Hepatic stellate cell (primary cell): ENCODE data around the gene TEDC1.

ENCODE experiments used
- DNase-seq: peaks from one replicate; pipeline ENCODE4 v3.0.0; 2011; ENCODE audit warnings: low spot score

TEDC1 gene

DNA sequence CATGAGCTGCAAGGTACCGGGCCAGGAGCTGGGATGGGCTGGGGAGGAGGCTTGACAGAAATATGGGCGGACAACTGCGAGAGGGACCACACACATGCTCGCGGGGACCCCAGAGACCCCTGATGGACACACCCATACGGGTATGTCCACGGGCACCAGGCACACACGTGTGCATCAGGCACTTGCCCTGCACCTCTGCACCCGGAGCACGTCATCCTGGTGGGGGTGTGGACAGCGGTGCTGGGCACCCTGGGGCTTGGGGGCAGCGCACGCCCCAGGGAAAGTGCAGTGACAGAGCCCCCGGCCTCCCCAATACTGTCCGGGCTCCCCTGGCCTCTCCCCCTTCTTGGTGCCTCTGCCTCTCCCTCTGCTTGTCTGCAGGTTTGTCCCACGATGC lies 6.1 kb upstream of the TEDC1 start:
- no peak for DNase-seq

DNA sequence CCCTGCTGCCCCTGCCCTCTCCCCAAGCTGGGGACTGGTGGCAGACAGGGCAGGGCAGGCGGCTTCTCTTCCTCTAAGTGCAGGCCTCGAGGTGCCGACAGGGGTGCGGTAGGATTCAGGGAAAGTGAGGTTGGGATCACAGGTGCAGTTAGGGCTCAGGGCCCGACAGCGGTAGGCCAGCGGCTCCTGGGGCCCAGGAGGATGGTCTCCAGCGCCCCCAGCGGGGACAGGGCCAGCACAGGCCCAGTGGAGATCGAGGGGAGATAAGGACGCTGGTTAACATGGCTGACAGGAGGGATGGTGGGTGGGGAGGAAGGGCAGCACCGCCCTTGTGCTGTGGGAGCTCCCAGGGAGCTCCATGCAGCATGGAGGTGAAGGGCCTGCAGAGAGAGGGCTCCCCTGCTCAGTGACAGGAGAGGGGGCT lies 5.3 kb upstream of the TEDC1 start:
- peak; percentile 65 for DNase-seq

DNA sequence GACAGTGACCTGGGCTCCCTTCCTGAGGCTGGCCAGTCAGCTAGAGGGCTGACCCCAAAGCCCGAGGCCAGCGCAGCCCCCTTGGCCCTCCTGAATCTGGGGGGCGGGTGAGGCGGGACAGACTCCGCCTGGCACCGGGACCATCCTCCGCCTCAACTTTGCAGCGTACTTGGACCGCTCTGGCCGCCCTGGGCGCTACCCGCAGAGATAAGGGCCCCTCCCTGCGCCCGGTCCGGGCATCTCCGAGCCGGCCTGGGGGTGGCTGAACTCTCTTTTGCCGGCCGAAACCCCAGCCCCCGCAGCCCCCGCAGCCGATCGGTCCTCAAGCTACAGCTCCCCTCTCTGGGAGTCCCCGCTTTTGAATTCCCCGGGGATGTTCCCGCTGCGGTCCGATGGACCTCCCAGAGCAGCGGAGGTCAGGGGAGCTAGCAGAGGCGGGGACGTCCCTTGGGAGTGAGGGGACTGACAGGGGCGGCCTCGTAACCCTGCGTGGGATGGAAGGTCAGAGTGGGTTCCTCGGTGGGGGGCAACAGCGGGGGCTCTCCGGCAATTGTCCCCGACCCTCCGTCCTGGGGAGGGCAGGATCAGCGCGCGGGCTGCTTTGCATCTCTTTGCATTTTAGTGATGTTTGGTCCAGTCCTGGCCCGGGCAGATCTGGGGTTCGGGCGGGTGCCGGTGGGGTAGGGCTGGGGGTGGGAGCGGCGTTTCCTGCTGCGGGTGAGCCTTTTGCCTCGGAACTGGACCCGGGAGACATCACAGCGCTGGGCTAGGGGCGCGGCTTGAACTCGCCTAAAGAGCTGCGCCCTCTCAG lies 4.7 kb upstream of the TEDC1 start, which contains the start of gene CRIP1:
CRIP1 (plus strand) TSS at position 724 of the 811 bp plus-strand sequence. CDS start 374 bp downstream, outside the sequence.
- no peak for DNase-seq

DNA sequence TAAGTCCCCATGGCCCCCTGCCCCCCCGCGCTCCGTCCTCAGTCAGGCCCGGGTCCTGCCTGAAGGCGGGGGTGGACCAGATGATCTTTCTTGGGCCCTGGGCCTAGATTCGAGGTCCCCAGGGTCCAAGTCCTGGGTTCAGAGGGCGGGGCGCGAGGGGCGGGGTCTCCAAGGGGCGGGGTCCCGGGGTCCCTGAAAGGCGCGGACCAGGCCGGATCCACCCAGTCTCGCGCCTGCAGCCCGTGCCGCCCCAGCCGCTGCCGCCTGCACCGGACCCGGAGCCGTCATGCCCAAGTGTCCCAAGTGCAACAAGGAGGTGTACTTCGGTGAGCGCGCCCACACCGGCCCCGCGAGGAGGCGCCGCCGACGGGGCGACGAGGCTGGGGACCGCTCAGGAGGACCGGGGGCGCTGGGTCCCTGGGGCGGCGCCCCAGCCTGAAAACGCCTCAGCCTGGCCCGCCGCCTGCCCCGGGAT lies 4.0 kb upstream of the TEDC1 start:
- no peak for DNase-seq

DNA sequence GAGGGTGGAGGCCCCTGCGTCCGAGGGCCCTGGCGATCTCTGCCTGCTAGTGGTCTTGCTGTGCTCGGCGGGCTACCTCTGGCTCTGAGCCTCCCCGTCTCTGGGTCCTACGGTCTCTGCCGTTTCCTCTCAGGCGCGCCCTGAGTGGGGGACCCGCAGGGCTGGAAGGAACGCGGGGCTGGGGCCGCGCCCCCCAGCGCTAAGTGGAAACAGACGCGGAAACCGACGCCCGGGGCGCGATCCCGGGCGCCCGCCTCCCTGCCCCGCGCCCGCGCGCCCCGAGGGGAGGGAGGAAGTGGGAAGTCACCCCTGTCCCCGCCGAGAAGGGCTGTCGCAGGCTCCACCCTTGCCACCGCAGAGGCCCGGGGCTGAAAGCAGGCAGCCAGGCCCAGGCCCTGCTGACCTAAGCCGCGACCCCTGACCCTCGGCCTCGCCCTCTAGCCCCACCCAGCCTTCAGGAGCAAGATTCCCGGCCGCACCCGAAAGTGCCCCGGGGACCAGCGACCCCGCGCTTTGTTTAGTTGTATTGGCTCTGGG lies 3.5 kb upstream of the TEDC1 start:
- DNase-seq = no peak

DNA sequence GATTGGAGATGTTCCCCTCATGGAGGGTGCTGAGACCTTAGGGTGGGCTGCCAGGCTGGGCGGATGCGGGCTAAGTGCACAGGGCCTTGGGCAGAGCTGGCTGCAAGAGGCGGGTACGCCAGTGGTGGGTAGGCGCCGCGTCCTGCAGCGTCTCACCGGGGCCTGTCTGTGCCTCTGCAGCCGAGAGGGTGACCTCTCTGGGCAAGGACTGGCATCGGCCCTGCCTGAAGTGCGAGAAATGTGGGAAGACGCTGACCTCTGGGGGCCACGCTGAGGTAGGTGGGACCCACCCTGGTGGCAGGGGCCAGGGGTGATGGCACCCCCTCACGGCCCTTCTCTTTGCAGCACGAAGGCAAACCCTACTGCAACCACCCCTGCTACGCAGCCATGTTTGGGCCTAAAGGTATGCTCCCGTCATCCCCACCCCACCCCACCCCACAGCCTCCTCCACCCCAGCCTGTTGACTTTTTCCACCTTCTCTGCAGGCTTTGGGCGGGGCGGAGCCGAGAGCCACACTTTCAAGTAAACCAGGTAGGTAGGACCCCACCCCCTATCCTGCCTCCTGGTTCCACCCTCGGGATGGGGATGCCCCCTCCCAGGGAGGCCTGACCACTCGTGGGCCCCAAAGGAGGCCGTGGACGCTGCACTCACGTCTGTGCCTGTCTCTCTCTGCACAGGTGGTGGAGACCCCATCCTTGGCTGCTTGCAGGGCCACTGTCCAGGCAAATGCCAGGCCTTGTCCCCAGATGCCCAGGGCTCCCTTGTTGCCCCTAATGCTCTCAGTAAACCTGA lies 2.9 kb upstream of the TEDC1 start:
- DNase-seq = no peak

DNA sequence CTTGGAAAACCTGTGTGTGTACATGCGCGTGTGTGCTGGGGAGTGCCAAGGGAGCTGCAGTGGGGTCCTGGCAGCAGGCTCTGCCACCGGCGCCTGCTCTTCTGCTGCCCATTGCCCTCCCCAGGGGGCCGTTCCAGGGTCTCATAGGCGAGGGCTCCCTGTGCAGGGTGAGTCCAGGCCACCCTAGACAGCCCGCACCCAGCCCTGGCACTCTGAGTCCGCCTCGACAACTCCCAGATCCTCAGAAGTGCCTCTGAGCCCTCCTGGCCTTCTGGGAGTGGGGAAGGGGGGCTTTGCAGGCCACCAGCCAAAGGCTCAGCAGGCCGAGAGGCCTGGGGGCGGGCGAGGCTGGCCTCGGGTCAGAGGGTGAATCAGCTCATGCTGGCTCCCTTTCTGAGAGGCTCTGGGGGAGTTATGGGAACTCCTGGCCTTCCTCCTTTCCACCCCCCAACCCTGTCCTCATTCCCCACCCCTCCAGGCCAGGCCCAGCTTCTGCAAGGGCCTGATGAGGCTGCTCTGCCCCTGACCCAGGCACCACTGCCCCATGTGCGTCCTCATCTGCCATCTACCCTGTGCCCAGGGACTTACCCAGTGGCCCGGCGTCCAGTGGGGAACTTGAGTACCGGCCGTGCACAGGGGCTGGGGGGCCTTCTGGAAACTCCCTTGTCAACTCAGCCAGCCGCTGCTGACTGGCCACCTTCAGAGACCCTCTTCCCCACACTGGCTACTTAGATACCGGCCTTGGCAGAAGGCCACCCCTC lies 2.1 kb upstream of the TEDC1 start:
- no peak for DNase-seq

DNA sequence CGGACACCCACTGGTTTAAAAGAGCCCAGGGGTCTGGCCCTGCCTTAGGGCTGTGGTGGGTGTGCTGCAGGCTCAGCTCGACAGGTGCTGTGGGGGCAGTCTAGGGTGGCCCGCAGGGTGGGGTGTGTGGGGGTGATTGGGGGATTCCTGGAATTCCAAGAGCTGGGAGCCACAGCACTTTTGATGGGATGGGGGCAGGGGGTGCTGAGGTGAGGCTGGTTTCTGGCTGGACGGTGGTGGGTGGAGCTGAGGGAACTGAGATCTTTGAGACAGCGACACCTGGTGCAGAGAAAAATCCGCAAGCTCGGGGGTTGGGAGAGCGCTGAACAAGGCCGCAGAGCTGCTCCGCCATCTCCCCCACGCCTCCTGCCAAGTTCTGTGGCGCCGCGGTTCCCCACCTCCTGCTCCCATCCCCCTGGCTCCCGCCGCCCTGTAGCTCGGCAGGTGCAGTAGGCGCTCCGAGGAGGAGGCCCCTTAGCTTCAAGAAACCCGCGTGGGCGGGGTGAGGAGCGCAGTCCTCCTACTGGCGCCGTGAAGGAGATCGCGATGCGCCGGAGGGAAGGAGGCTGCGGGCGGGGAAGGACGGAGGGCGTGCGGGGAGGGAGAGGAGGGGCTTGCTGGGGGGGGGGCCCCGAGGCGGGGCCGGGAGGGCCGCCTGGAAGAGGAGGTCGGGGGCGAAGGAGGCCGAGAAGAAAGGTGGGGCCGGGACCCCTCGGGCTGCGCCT lies 1.3 kb upstream of the TEDC1 start:
- DNase-seq = peak; percentile 84

DNA sequence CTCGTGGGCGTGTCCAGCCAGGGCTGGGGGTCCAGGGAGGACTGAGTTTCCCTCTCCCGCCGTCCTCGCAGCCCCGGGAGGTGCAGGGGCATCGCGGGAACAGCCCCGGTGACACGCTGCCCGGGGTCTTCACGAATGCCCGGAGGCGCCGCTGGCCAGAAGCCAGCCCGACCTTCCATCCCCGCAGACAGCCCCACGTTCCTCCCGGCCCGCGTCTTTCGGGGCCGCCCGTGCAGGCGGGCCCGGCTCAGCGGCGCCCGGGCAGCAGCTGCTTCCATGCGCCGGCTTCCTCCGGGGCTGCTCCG lies 827 bp upstream of the TEDC1 start:
- no peak for DNase-seq

DNA sequence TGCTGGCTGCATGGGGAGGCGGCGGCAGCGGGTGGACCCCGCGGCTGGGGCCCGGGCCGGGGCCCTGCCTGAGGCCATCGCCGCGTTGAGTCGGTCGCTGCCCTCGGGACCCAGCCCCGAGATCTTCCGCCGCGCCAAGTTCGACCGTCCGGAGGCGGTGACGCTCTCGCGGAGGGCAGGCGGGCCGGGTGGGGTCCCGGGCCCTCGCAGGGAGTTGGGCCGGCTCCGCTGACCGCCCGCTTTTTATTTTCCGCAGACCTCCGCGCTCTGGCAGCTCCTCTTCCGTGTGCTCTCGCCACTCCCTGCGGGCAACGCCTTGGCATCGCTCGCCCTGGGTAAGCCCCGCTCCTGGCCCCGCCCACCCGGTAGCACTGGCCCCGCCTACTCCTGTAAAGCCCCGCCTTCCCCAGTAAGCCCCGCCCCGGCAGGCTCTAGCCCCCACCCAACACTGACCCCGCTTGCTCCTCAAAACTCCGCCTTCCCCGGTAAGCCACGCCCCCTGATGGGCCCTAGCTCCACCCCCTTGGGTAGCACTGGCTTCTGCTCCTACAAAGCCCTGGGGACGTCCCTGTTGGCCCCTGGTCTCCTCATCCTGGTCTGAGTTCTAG lies 424 bp downstream of the TEDC1 start:
- peak; percentile 64 for DNase-seq

DNA sequence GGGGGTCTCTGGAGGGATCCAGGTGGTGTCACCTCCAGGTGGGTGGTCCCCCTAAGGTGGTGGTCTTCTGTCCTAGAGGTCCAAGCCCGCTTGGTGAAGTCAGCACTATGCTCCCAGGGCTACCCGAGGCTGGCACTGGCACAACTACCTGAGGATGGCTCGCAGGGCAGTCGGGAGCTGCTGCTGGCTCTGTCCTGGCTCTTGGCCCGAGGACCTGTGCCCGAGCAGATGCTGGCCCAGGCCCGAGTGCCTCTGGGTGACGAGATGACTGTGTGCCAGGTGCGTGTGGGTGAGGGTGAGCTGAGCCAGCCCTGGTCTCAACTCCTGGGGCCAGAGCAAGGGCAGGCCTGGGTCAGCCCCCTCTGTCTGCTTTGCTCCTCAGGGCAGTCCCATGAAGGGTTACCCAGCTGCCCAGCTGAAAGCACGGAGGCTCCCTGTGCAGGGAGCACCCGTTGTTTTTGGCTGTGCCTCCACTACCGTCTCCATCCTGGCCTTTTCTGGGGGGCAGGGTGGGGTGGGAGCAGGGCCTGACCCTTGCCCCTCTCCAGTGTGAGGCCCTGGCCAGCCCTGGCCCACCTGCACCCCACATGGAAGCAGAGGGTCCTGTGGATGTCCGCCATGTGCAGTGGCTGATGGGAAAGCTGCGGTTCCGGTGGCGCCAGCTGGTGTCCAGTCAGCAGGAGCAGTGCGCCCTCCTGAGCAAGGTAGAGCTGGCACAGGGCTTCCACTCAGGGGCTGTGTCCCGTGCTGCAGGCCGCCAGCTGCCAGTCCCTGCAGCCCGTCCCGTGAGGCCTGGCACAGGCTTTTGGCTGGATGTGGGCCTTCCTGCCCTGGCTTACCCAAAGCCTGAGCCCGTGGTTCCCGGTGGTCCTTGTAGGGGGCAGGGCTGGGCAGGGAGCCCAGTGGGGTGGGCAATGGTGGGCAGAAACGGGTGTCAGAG lies 1.3 kb downstream of the TEDC1 start:
- no peak for DNase-seq

DNA sequence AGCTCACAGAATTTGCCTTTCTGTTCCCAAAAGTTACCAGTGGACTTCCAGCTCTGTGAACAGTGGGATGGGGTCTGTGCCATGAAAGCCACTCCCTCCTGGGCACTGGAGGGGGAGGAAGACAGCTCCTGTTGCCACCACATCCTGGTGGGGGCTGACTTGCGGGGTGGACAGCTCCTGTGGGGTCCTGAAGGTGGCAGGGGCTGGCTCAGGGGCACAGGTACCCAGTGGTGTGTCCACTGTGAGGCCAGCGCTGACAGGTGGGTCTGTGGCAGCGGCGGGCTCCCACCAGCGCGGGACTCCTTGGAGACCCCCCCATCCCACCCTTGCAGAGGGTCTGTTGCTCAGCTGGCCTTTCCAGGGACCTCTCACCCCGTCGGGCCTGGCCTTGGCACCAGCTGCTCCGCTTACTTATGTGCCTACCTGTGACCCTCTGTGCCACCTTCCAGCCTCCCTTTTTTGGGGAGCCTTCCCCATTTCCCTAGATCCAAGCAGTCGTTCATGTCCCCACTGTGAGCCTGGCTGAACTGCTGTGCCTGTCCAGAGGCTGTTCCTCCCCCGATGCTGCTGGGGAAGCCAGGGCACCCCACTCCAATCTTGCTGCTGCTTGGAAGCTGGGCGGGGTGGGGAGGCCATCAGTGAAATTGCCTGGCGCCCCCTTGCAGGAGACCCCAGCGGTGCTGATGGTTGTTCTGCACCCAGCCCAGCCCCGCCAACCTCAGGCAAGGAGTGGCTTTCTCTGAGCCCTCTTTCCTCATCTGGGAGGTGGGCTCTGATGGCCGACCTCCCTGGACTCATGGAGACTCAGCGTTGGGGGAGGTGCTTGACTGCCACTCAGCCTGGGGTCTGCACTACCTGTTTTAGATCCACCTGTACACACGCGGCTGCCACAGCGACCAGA lies 2.2 kb downstream of the TEDC1 start:
- no peak for DNase-seq

DNA sequence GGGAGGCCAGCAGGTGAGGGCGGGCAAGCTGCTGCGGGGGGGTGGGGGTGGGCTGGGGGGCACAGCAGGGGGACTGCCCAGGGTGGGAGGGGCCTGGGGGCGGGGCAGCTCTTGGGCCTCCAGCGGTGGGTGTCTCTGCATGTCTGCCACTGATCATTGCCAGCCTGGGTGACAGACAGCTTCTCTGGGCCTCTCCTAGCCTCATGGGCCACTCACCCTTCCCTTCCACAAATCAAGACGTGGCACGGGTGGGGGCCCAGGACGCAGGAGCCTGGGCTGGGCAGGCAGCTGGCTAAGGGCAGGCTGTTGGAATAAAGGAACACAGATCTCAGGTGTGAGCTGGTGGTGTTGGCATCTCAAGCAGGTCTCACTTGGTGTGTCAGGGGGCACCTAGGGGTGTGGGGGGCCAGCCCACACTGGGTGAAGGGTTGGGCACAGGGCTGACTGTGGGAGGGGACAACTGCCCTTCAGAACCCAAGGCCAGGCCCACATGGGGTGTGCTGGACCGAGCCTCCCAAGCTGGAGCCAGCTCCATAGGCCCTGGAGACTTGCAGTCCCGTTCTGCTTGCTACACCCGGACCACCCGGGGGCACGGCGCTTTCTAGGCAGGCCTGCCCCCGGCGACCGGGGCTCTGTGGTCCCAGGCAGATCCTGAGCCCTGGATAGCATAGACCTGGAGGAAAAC lies 3.0 kb downstream of the TEDC1 start:
- DNase-seq = no peak

DNA sequence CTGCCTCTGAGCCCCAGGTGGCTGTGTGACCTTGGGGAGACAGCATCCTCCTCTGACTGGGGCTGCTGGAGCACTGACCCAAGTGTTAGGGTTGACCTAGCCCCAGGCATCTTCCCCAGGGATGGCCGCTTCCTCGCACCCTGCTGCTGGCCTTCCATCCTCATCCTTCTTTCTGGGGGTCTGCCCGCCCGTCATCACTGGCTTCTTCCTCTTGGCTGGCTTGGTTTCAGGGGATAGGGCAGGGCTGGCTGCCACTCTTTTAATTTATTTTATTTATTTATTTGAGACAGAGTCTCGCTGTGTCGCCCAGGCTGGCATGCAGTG lies 3.5 kb downstream of the TEDC1 start:
- DNase-seq = no peak

DNA sequence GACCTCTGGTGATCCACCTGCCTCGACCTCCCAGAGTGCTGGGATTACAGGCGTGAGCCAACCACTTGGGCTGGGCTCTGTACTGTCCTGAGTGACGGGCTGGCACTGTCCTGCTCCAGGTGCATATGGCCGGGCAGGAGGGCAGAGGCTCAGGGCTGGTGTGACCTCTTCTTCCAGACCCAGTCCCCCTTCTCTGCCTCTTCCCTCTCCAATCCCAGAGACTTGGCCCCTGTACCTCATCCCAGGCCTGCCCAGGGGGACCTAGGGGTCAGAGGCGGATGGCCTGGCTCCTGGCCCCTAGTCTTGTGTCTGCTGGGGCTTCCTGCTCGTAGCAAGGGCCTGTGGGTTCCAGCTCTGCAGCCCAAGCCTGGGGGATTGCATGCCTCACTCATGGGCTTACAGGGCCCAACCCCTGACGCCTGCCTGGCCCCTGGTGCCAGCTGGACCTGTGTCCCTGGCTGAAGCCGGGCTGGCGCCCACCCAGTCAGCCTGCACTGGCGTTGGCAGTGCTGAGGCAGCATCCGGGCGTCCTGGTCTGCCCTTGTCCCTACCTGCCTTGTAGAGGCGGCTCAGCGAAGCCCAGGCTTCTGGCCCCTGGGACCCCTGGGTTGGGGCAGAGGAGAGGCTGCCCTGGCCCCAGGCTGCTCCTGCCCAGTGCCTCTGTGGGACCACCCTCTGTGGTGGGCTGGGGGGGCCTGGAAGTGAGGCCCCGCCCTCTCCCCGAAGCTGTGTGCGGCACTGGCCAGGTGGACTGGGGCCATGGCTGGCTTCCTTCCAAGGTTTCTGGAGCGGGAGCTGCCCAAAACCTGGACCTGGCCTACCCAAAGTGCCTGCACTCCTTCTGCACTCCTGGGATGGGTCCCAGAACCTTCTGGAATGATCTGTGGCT lies 4.3 kb downstream of the TEDC1 start:
- DNase-seq = no peak

DNA sequence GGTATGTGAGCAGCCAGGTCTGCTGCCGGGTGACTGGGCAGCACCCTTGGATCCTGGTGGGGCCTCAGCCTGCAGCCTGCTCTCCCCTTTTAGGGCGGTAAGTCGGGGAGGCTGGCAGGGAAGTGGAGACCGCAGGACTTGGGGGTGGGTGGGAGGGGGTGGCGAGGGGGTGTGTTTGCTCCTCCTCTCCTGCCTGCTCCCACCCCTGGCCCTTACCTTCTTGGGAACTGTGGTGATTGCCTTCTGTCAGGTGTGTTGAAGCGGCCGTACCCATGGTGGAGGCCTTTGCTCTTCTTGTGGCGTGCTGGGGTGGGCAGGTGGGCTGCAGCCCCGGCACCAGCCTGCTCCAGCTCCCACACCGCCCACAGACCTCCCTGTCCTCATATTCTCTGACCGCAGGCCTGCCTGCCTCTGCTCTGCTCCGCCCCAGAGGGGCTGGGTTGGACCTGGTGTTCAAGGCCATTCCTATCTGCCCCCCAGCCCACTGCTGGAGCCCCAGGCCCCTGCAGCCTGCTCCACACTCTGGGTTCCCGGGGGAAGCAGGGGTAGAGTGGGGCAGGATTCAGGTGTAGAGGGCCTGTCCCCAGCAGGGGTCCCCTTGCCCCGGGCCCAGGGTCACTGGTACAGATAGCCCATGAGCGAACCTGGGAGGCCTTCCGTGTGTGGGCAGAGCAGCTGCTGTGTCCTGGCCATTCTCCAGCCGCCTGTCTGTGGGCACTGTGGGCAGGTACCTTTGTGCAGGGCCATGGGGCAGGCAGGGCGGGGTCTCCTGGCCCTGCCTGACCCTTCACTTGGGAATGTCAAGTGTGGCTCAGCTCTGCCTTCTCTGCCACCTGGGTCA lies 5.2 kb downstream of the TEDC1 start:
- DNase-seq = no peak
